Ureter (tissue), 1 donor: Measurements from ENCODE around the gene SECISBP2L. TPM values are rescaled to one million over a fixed set of nuclear protein-coding genes. Genes with fewer than 3 reads are reported as not detected.

Experiments used
- DNase-seq: peaks from one replicate; pipeline ENCODE4 v3.0.0-alpha.2; 2020; ENCODE audit warnings: low spot score
- total RNA-seq: library from RNA; stranded (reverse); gene quantifications from one replicate; pipeline ENCODE4 v1.2.4, GENCODE V29; 2023
- donor health status: DM: yes; HTN: yes; CAD: no.

The SECISBP2L gene
- total RNA-seq, 1 donor from 2014 or later, result 72.3 TPM

DNA sequence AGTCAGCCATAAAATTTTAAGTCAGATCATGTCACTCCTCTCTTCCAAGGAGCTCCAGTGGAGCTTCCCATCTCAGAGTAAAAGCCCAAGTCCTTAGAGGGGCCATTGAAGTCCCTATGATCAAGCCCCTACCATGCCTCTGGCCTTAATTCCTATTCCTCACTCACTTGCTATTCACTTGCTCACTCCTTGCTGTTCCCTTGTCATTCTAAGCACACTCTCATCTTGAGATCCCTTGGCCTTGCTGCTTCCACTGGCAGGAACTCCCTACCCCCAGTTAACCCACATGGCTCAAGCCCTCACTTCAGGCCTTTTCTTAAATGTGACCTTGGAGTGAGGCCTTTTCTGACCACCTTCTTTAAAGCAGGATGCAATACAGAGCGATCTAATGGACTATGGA, 12.3 kb upstream of the SECISBP2L start:
- DNase-seq, result no peak

DNA sequence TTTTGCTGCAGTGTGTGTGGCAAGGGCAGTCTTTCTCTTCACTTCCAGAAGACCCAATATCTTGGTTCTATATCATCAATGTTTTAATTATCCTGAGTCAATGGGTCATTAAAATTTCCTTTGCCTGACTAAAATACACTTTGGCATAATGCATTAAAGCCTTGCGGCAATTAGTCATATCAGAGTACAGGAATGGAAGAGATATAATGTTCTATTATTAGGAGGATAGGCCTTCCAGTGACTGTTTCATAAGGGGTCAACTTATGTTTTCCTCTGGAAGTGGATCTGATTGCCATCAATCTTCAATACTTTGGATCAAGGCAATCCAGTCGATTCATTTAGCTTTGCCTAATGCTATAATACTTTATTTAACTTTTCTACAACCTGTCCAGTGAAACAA, 9.4 kb upstream of the SECISBP2L start:
- DNase-seq, result no peak

DNA sequence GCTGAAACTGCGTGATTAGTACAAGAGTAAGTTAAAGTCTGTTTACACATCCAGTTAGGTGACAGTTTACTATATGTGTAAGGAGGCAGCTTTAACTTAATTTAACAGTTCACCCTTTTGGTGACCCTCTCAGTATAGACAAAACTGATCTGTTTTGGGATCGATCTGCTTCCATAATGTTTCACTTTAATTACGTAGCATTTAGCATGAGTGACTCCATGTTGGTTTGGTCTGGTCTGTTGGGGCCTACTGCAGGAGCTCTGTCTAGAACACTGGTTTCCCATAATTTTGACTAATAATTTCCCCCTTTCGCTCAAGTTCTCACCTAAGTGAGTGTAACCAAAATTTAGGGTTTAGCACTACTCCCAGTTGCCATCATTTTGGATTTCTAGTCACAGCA, 6.4 kb upstream of the SECISBP2L start:
- DNase-seq, result no peak

DNA sequence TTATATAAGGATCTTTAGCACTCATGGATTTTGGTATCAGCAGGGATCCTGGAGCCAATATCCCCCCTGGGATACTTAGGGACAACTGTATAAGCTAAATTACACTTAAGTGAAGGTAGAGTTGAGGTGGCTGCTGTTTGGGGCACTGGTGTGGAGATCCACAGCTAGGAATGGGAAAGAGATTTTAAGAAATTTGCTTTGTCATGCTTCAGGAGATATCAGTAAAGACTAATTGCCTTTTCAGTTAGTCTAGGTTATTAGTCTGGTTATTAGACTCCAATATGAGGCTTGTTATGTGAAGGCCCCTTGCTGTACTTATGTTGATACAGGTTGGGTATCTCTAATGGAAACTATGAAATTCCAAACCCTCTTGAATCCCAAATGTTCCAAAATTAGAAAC, 1.2 kb upstream of the SECISBP2L start:
- DNase-seq, result no peak

DNA sequence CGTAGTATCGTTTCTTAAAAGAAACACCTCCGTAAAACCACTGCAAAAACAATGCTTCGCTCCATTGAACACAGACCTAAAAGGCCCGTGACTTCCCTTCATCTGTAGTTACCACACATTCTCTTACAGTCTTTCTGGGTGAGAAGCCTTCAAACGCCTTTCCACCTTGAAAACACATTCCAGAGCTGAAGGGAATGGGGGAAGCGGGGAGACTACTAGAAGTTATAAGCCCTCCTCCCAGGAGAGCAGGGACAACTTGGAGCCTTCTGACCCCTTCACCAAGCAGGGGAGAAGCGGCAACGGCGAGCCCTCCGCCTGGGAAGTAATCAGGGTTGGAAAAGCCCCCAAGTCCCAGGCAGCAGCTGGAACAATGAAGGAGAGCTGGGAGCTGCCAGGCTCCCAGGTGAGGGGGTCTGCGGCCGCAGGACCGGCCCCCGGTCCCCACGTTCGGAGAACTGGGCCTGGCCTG, 461 bp downstream of the SECISBP2L start:
- DNase-seq, result no peak

DNA sequence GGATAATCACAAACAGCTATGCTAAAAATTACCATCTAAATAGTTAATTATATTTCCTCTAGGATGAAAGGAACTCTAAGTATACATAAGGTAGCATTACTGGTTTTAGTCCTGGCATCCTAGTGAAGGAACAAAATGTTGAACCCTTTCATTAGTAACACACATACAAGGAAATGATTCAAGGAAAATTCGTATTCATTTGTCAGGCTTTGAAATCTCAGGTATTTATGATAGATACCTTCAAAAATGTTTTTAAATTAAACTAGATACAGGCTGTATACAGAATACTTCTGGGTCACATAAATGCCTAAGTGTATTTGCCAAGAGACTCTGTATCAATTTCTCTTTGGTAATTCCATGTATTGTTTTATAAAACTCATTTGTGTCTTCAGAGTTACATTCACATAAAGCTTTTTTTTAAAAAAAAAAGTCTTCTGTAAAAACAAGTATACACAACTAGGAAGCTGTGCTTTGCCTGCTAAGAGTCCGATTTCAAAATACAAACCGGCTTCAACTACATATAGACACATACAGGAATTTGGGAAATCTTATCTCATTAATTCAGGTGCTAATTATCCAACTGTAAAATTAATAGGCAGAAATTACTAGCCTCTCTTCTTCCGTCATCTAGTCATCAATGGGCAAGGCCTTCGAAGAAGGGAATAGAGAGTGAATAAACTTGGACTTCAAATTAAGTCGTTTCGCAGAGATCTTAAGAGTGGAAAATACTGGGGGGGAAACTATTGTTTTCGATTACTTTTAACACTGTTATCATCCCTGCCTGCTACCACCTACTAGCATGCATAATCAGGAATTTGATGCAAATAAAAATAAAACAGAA, 1.3 kb downstream of the SECISBP2L start:
- no peak for DNase-seq

DNA sequence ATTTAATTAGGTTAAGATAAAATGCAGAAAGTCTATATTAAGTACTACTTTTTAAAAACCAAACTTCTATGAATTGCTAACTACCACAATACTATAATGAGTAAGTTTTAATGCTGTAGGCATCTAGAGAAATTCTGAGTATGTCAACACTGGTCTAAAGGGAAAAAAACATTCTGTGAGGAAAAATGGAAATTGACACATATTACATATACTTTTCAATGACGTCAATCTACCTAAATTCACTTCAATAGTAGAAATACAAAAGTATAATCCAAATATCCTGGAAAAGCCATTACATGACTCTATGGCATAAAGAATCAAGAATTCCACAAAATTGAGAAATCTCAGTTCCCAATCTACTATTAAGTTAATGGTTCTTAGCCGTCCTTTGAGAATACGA, 2.2 kb downstream of the SECISBP2L start:
- no peak for DNase-seq

DNA sequence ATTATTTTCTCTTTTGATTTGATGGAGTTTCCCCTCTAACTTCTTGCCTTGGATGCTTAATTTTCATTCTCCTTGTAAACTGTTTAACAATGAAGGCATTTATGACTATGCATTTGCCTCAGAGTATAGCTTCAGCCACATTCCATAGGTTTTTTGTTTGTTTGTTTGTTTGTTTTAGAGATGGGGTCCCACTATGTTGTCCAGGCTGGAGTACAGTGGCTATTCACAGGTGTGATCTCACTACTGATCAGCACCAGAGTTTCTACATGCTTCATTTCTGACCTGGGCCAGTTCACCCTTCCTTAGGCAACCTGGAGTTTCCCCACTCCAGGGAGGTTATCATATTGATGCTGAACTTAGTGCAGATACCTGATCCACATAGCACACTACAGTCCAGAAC, 4.1 kb downstream of the SECISBP2L start:
- no peak for DNase-seq

DNA sequence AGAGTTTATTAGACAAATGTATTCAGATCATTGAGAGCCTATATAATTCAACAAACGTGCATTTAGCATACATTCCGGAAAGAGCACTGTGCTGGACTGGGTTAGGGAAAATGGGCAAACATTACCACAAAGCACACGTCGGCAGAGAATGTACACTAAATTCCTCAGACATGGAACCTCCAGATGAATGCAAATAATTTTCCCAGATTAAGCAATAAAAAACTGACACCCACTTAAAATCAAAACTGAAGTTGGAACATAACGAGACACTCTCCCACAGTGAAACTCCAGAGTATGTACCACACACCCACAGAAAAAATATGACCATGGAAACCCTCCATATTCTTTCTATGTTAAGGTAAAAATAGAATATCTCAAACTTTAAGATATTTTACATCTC, 4.8 kb downstream of the SECISBP2L start:
- DNase-seq, result no peak

DNA sequence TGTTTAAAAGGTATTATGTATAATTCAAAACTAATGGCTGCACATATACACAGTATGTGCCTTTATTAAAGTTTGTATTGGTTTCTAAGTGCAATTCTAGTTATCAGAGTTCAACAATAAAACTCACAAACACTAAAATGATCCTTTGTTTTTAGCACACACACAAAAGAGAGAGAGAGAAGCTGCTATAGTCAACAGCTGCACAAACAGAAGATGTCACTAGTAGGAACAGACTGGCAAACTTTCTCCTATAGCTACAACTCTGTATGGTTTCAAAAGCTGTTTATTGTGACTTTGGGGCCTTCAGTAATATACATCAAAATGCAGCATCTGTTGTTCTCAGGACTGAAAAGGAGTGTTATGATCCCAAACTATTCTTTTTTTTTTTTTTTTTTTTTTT, 6.1 kb downstream of the SECISBP2L start:
- DNase-seq, result no peak

DNA sequence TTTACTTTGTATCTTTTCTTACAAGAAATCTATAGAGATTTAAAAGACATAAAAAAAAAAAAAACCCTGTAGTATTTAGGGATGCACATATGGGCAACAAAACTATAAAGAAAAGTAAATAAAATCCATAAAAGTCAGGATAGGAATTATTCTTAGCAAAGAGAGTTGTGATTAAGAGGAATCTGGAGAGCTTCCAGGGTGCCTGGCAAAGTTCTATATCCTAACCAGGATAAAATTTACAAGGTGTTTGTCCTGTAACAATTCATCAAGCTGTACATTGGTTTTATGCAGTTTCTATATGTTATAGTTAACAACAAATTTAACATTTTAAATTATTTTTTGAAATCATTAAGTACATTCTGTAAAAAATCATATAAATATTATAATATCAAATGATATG, 7.9 kb downstream of the SECISBP2L start:
- no peak for DNase-seq

DNA sequence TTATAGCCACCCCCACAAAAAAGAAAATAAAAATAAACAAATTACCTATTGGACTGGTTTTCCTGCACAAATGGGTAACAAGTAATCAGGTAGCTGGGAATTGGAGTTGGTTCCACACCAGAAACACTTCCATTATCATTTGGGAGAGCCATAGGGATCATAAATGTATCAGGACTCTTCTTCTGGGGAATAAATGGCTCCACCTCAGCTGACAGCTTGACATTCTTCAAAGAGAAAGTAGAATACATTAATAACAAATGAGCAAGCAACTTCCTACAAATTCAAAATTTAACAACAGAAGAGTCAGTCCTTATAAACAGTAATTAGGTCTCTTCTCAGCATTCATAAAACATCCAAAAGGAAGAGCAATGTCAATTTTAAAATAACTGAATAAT, 8.7 kb downstream of the SECISBP2L start:
- no peak for DNase-seq

DNA sequence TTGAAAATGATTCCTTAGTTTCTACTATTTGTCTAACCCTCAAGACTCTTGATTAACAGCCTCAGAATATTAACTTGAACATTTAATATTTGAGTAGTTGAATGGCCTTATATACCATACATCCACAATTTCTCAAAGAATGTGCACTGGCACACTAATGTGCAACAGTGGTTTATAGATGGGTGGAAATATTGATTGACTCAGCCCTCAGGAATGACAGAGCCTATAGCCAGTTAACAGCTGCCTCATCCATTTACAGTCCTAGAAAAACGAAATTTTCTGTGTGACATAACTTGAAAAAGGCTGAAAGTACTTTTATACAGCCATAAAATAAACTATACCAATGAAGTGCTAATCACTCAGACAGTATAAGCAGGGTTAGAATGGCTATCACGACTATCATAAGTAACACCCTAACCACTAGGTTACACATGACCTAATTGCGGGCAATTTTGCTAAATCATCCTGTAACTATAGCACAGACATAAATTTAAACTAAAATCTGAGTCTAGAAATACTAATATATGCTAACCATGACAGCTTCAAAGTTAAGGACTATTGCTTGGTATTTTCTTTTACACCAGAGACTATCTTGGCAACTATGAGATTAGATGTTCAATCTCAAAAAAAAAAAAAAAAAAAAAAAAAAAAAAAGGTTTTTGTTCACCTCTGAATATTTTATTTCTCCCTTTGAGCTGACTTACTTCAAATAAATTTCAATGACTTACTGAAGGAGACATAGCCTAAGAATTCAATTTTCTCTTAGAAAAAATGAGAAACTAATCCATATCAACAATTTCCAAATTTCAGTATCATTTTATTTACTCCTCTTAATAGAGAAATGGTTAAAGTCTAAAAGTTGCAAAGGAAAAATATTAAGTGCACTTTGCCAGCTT, 9.3 kb downstream of the SECISBP2L start:
- DNase-seq, result no peak

DNA sequence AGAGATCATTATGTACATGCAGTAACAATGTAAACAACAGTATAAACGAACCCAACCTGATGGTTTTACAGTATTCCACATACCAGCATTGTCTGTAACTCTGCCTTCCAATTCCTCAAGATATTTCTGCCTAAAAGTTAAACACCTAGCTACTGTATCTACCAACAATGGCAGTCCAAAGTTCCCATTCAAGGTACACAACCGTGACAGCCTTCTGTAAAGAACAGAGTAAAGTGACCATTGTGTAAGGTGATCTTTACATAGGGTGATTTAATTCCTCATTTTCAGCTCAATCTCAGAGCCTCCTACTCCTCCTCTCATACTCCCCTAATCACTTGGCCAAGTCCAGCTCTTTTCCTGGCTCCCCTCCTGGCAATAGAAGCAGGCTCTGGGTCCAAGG, 10.4 kb downstream of the SECISBP2L start:
- no peak for DNase-seq

DNA sequence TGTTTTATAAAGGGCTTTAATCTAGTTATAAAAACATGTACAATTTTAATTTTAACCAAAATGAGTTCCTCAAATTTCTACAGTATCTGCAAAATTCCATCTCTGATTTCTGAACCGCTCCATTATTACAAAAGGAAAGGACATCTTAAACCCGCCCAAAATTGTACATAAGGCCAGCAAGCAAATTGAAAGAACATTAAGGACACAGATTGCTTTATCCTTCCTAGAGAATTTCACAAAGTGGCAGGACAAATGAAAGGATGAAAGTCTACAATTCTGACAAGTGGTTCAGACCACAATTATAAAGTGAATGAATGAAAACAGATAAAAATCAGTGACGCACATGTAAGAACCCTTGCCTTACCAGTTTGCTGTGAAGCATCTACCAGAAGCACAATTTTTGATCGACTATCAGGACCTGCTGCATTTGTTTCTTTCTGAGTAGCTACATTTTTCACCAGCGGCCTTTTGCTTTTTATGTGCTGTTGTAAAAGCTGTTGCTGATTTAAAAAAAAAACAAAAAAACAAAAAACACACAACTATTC, 13.6 kb downstream of the SECISBP2L start:
- DNase-seq, result no peak

DNA sequence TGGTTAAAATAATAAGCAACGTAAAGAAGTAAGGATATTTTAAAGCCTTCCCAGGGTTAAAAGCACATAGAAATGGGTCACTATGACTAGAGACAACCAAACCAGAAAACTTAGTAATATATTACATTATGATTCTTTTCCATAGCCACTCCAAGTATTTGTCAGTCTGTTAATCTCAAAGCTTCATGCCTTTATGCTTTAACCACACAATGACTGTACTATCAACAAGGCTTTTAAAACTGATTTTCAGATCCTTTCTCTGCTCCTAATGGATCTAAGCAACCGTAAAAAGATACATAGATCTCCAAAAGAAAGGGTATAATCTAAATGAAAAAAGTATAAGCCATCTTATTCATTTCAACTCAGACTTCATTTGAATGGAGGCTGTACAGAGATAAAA, 14.4 kb downstream of the SECISBP2L start:
- no peak for DNase-seq

DNA sequence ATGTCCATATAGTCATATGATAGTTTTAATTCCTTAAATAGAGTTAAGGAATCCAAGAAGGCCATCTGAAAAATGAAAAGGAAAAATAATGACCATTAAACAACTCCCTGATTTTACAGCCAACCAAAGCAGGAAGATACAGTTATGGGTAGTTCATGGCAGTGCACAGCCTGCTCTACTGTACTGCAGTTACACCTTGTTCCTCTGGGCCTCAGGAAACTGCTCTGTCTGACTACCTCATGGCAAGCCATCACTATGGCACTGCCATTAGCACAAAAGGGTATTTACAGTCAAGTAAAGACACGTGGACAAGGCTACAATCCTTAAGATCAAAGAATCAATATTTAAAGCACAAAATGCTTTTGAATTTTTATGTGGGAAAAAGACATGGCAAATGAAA, 19.5 kb downstream of the SECISBP2L start:
- no peak for DNase-seq

DNA sequence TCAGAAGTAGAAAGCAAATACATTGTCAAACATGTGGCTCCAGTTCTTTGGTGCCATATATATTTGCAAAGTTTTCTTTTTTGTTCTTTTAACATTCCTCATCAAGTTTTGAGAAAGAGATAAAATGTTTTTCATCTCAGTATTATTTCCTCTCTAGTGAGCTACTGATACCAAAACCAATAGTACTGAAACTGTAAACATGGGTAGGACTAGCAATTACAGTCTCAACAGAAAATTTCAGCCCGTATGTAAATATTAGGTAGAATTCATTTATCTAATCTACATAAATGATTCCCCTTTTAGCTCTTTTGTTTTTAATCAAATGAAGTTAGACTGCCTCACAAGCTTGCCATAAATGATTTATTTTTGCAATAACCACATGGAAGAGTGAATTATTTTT, 21.4 kb downstream of the SECISBP2L start:
- no peak for DNase-seq

DNA sequence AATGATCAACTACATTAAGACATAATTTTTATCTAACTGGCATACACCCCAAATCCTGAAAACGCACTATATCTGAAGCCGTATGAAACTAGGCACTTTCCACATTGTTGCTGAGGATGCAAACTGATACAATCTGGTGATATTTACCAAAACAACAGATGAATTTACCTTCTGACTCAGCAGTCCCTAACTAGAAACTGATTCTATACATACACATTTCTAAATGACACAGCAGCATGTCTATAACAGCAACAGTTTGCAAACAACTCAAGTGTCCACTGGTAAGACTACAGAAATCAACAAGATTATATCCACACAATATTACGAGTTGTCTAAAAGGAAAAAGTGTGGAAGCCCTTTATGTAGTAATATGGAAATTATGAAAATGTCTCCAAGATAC, 22.9 kb downstream of the SECISBP2L start:
- no peak for DNase-seq

DNA sequence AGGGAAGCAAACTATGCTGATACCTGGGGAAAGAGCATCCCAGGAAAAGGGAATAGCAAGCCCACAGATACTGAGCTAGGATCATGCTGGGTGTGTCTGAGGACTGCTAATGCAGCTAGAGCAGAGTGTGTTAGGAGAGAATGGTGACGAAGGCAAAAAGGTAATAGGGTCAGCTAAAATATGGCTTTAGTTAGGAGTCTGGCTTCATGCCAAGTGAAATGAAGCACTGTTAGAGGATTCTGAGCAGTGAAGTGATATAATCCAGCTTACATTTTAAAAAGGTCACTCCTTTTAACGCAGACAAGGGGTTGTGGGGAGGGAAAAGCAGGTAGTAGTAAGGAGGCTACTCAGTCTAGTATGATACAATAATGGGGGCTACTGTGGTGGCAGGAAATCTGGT, 30.4 kb downstream of the SECISBP2L start:
- DNase-seq, result no peak

DNA sequence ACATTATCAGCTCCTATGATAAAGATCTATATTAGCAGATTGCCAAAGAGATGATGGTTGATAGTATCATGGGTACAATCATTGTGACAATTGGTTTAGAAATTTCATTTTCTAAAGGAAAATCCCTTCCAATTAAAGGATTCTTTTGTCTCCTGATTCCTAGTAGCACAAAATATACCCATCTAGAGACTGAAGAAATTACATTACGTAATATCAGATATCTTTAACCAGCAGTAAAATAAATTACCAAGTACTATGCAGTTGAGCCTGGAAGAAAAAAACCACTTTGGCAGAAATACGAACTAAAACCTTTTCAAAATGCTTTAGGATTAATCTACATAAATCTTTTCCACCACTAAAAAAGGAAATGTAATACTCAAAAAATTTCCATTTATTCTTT, 46.9 kb downstream of the SECISBP2L start:
- no peak for DNase-seq

DNA sequence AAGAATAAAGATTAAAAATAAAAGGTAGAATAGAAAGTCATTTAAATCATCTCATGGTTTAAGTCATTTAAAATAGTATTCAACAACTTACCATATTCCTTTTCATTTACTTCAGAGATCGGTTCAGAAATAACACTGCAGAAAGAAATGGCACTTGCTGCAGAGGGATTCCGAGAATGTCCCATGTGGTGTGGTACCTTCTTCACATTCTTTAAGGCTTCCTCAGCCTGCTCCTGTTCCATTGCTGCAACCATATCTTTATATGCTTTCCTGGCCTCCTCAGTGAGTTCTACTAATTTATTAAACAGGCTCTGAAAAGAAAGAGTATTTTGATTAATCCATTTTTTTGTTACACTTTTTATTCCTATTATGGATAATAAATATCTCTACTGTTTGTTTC, 50.0 kb downstream of the SECISBP2L start:
- DNase-seq, result no peak

DNA sequence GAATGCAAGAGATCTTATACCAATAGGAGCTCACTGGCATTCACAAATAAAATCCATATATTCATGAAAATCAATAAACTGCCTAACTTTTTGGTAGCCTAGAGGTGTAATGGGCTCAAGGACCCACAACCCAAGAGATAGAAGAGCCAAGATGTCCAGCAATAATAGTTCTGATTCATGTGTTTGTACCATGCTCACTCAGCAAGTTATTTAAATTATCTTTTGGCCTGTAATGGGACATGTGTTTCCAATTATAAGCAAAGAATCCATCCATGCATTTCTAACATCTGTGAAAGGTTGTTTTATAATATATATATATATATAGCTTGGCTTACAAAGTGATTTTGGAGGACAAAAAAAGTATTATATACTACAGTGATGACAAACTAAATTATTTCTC, 52.9 kb downstream of the SECISBP2L start:
- no peak for DNase-seq
